Fibroblast of gingiva (primary cell): ENCODE data around the gene HOXB4.
A peak's percentile ranks its signal among the peaks of the same experiment; 100 is the strongest.

Experiments used
- DNase-seq: peaks from one replicate; pipeline ENCODE4 v3.0.0-alpha.2; 2011; ENCODE audit warnings: low read depth

HOXB4 gene

GRCh38 chr17:48601539-48602425, 23.6 kb upstream of the HOXB4 start:
- no peak for DNase-seq

GRCh38 chr17:48601207-48601538, 23.0 kb upstream of the HOXB4 start:
- DNase-seq: no peak

GRCh38 chr17:48600244-48601098, 22.3 kb upstream of the HOXB4 start:
- no peak for DNase-seq

GRCh38 chr17:48599354-48599753, 21.2 kb upstream of the HOXB4 start:
- DNase-seq: no peak

GRCh38 chr17:48598736-48599135, 20.6 kb upstream of the HOXB4 start:
- DNase-seq: no peak

- DNase-seq: no peak
These were observed 19.9 kb upstream of the HOXB4 start for GRCh38 chr17:48597778-48598631.

- no peak for DNase-seq
These were observed 19.3 kb upstream of the HOXB4 start for GRCh38 chr17:48597528-48597777.

GRCh38 chr17:48596735-48597527, 18.8 kb upstream of the HOXB4 start:
- no peak for DNase-seq

GRCh38 chr17:48596000-48596734, 18.0 kb upstream of the HOXB4 start:
- DNase-seq: no peak

GRCh38 chr17:48595278-48595999, 17.3 kb upstream of the HOXB4 start:
- DNase-seq: no peak

- no peak for DNase-seq
These were observed 16.6 kb upstream of the HOXB4 start for GRCh38 chr17:48594538-48595277.

- peak; percentile 10 for DNase-seq
These were observed 15.8 kb upstream of the HOXB4 start for GRCh38 chr17:48593840-48594537.

GRCh38 chr17:48593126-48593829, 15.1 kb upstream of the HOXB4 start, which contains the start of gene HOXB5:
Gene HOXB5, minus strand, starts transcription at chr17:48593779. Its CDS starts 97 bp downstream, at chr17:48593682.
- no peak for DNase-seq

- DNase-seq: no peak
These were observed 14.4 kb upstream of the HOXB4 start for GRCh38 chr17:48592577-48592976.

GRCh38 chr17:48592057-48592514, 13.9 kb upstream of the HOXB4 start:
- DNase-seq: no peak

GRCh38 chr17:48591255-48592056, 13.3 kb upstream of the HOXB4 start:
- no peak for DNase-seq

- DNase-seq: no peak
These were observed 12.5 kb upstream of the HOXB4 start for GRCh38 chr17:48590607-48591161.
